HG03354 (cell line): ENCODE results near the gene ROS1.
"Not testable (repeated sequence)": the region's sequence is repeated elsewhere in the genome, so short reads cannot be mapped to it uniquely, and the experiment has no call there.

Source experiments
- ATAC-seq: cut with Tn5 transposase; IDR thresholded peaks from one replicate; pipeline ENCODE4 v1.9.1; 2021; ENCODE audit warnings: mild to moderate bottlenecking; ENCODE audit not compliant: unreplicated experiment, poor library complexity, severe bottlenecking

ROS1 gene

GRCh38 chr6:117442313-117442712 is 16.6 kb upstream of the ROS1 start:
- not testable (repeated sequence) for ATAC-seq

GRCh38 chr6:117441824-117442264 is 16.1 kb upstream of the ROS1 start:
- no peak for ATAC-seq

- no peak for ATAC-seq
Observed at GRCh38 chr6:117440706-117441525, 15.2 kb upstream of the ROS1 start.

- no peak for ATAC-seq
Observed at GRCh38 chr6:117432273-117432672, 6.5 kb upstream of the ROS1 start.

DNA sequence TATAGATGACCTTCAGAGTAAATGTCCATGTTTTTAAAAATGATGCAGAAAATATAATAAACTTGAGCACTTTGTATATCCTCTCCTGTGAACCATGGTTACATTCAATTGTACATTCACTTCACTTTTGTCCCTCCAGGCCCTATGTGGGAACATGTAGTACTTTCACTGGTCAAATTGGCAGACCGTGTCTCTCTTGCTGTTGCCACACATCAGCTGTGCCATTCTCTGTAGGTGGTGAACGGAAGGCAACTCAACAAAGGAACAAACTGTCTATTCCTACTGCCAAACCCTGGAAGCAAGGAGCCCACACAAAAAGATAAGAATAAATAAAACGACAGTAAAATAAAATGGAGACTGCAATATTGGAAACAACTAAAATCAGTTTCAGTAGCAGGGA is 2.0 kb downstream of the ROS1 start:
- no peak for ATAC-seq

- ATAC-seq, result no peak
Observed at GRCh38 chr6:117418320-117418719, 7.4 kb downstream of the ROS1 start.

GRCh38 chr6:117417851-117418250 is 7.9 kb downstream of the ROS1 start:
- ATAC-seq, result no peak

DNA sequence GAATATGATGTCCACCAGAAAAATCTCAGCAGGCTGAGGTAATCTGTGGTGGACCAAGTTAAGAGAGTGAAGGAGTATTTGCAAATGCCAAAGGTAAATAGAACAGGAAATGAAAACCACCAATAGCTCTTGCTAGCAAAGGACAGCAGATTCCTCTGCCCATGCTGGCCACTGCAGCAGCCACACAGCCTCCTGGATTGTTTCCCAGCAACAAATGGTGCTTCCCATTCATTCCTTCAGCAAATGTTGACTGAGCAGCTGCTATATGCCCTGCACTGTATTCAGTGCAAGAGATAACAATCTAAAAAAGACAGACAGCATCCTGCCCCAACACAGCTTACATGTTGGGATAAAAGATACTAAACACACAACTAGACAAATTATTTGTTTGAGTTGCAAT is 11.0 kb downstream of the ROS1 start:
- no peak for ATAC-seq

DNA sequence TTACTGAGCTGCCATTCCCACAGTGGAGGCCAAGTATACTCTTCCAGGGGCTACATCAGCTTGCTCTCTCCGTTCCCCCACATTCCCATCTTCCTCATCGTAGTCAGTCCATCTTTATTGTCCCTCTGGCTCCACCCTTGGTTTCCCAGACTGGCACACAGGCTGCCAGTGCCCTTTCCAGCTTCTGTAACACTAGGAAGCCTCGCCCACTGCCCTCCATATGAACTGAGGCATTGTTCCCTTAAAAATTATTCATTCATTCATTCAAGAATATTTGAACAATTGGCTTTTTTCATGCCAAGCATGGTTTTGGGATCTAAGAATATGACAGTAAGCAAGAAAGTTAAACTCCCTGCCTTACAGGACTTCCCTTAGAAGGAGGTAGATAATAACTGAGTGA is 14.3 kb downstream of the ROS1 start:
- ATAC-seq, result no peak

DNA sequence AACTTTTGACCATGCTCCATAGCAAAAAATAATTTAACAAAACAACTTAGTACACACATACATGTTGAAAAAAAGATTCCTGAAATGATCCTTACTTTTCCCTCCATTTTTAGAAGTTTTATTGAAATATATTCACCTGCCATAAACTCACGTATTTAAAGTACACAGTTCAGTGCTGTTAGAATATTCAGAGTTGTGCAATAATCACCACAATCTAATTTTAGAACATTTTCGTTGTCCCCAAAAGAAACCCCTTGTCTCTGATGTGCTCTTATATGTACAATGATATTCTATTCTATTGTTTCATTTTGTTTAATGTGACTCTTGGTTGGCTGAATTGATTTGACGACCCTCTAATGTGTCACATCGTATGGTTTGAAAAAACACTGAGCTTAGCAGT is 15.9 kb downstream of the ROS1 start:
- no peak for ATAC-seq

DNA sequence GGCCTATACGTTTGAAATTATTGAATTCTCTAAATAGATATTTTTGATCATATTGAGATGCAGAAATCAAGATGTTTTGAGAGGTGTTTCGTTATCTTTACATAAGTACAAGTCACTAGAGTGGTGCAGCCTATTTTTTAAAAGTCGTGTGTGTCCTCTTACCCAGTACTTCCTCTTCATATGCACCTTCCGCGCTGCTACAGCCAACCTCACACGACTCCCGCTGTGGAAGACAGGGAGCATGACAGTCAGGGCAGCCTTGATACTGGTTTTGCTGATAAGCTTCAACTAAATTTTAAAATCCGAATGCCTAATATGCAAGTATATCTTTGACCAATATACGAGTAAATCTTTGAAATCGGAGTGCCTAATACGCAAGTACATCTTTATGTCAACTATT is 16.3 kb downstream of the ROS1 start:
- no peak for ATAC-seq

- no peak for ATAC-seq
Observed at GRCh38 chr6:117404548-117404947, 21.2 kb downstream of the ROS1 start.

DNA sequence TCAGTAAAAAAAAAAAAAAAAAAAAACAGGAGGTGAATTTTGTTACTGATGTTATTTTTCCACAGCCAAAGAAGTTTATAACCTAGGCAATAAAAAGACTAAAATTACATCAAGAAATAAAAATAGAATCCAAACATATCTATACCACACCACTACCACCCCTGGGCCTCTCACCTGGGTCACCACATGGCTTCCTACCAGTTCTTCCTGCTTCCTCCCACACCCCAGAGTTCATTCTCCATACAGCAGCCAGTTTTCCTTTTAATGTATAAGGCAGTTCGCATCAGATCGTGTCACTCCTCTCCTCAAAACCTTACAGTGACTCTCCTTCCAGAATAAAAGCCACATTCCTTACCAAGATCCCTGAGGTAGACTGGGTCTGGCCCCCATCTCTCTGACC is 23.9 kb downstream of the ROS1 start:
- ATAC-seq, result no peak

DNA sequence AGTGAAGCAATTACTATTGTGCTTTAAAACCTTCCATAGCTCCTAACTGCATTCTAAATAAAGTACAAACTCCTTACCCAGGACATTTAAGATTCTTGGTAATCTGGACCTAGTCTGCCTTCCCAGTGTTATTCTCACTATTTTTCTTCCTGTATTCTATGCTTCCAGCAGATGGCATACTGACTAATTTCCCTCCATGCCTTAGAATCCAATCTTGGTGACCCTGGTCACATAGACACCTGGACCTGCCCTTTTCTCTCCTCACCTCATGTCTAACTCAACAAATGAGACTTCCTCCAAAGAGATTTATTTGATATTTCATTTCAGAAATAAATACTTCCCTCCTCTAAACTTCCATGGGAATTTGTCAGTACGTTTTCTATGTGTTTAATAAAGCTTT is 25.8 kb downstream of the ROS1 start:
- no peak for ATAC-seq

GRCh38 chr6:117399126-117399525 is 26.6 kb downstream of the ROS1 start:
- ATAC-seq, result no peak

GRCh38 chr6:117397536-117398227 is 28.1 kb downstream of the ROS1 start:
- no peak for ATAC-seq

GRCh38 chr6:117396228-117396627 is 29.5 kb downstream of the ROS1 start:
- ATAC-seq, result no peak

DNA sequence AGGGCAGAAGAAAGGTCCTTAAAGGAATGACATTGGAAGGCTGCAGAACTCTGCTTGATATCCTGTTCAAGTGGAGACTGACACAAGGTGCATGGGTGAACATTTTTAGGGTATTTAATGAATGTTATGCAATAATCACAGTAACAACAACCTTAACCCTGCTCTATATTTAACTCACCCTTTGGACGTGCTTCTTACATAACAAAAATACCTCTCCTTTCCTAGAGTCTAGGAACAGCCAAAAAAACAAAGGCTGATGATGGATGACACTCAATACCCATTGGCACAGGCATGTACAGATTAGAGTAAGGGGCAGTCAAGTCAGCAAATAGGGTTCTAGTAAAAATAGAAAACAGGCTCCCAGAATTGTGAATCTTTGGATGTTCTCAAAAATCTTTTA is 30.6 kb downstream of the ROS1 start:
- ATAC-seq, result no peak

DNA sequence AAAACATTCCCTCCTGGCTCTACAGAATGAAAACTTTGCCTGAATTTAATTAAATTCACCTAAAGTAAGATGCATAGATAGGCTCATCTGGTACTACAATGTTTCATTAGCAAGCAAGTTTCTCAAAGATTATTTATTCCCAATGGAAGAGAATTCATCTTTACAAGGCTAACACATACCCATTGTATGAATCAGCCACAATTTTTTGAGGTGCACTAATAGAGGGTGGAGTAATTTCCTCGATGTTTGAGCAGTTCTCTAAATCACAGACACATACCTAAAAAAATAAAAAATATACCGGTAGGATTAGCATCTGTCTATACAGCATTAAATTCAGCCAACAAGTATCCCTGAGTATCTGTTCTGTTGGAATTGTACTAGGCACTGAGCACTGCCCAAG is 32.7 kb downstream of the ROS1 start:
- no peak for ATAC-seq

- ATAC-seq, result no peak
Observed at GRCh38 chr6:117391874-117392583, 33.7 kb downstream of the ROS1 start.
